ENCODE results near the gene HNRNPM.

HNRNPM gene

DNA sequence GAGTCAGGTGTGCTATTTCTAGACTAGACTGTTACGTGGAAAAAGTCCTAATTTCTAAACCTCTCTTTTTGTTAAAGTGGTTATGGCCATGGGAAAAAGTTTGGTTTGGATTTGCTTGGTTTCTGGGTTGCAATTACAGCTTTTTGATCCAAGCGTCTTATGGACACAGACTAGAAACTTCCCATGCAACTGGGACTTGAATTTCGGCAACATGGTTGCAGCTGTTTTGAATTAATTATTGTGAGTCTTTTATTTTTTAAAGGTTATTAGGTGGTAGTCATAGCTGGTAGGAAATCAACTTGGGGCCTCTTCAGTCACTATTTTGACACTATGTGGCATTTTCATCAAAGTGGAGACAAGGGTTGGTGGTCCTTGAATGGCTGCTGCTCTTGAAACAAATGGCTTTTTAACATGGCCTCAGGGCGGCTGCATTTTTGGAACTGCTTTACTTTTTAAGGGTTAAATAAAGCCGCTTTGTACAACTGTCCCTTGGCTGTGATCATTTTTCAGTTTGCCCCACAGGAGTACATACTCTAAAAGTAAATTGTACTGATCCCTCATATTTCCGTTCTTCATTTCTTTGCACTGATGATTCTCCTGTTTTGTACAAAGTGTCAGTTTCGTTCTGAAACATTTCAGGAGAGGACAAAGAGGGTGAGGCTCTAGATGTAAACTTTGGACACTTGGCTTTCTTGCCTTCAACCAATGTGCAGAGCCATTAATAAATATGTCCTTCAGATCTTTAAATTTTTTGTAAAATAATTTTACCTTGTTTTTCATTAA is 15.9 kb downstream of the HNRNPM start:
- DNase-seq, result no peak

DNA sequence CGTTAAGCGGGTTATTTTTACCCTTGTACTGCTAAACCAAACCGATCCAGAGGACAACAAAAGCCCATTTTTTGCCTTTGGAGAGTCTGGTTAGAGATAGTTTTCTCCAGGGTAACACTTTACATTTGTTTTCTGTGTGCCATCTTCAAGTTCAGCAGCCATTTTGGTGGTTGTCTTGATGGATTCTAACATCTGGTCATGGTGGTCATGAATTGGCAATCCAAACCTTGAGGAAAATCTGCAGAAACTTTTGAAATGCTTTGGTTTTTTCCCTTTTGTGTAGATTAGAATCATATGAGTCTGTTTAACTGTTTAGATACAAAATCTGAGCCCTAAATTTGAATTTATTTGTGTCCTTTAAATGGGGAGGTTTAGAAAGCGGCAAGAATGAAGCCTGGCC is 16.6 kb downstream of the HNRNPM start:
- no peak for DNase-seq

DNA sequence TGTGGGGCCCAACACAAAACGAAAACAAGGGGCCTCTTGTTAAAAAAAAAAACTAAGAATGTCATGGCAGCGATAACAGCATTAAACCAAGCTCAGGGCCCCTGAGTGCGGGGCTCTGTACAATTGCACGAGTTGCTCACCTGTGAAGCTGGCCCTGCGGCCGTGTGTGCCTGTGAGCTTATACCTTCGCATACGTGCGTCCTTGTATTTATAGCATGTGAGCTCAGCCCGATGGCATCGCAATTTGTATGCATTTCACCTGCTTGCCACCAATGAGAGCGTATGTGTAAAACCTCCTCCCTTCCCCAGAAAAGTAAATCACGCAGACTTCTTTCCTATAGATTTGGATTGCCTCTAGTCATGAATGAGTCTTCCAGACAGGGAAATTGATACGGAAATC is 17.1 kb downstream of the HNRNPM start:
- DNase-seq, result no peak

DNA sequence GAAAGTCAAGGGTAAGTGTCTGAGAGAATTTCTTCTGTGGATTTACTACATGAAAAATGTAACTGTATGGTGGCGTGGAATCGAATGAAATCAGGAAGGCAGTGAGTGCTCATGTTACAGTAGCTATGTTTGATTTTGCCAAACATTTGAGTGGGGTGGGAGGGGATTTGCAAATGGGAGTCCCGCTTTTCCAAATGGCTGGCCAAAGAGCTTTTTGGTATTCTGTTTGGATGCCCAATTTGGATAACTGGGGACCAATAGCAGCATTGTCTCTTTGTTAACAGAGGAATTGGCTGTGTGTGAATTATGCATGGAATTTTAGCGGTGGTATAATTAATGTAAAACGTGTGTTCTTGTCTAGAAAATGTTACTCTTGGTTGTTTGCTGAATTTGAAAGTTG is 17.8 kb downstream of the HNRNPM start:
- DNase-seq, result no peak

DNA sequence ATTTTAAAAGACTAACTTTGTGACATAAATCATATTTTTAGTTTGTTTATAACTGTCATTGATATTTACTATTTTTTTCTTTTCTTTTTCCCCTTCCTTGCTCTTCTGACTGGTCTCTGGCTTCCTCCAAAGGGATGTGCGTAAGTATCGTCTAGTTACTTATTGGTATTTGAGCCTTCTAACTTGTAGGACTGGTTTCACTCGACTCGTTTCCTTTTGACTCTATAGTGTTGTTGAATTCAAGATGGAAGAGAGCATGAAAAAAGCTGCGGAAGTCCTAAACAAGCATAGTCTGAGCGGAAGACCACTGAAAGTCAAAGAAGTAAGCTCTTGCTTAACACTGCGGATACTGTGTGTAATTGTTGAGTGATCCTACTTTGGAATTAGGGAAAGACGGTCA is 18.6 kb downstream of the HNRNPM start:
- DNase-seq, result no peak

DNA sequence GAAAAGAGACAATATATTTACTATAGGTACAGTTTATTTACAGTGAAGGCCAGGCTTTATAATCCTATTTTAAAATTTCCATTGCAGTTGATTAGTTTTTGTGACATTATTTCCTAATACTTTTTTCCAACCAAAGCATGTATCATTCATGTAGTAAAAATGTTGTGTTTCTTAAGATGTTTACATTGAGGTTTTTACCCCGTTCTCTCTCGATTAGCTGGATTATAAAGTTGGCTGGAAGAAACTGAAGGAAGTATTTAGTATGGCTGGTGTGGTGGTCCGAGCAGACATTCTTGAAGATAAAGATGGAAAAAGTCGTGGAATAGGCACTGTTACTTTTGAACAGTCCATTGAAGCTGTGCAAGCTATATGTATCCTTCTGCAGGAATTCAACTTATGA is 21.2 kb downstream of the HNRNPM start:
- no peak for DNase-seq

DNA sequence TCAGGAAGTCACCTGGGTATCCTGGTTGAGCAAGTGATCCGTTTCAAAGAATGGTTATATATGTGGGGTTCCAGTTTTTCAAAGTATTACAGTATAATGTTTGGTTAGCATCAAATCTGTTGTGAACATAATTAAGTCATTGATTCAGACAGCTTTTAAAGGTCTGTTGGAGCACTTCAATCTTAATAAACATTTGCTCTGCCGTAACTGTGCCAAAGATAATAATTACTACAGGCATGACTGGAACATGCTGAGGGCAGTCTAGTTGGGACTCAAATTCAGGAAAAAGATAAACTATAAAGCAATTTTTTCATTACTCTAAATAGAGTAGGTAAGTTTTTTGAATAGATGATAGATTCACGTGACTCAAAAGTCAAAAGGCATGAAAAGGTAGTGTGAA is 23.3 kb downstream of the HNRNPM start:
- DNase-seq, result no peak

DNA sequence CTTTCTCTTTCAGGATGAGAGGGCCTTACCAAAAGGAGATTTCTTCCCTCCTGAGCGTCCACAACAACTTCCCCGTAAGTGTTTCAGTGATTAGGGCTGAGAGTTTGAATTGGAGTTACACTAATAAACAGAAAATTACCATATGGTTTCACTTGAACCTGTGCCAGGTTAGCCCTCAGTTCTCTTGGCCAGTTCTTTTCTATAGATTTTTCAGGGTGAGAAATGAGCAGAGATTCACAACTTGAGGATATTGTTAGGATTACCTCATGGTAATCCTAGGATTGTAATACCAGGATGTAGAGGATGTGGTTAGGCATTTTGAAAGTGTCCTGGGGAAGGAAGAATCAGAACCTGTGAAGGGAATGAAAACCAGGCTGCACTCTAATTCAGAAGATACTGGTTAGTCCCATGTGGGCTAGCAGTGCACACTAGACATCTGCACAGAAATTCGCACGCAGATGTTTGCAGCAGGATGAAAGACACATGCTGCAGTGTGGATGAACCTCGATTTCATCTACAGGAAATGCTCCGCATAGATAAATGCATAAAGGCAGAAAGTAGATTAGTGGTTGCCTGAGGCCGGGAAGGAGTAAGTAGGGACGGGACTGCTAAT is 24.1 kb downstream of the HNRNPM start:
- no peak for DNase-seq

DNA sequence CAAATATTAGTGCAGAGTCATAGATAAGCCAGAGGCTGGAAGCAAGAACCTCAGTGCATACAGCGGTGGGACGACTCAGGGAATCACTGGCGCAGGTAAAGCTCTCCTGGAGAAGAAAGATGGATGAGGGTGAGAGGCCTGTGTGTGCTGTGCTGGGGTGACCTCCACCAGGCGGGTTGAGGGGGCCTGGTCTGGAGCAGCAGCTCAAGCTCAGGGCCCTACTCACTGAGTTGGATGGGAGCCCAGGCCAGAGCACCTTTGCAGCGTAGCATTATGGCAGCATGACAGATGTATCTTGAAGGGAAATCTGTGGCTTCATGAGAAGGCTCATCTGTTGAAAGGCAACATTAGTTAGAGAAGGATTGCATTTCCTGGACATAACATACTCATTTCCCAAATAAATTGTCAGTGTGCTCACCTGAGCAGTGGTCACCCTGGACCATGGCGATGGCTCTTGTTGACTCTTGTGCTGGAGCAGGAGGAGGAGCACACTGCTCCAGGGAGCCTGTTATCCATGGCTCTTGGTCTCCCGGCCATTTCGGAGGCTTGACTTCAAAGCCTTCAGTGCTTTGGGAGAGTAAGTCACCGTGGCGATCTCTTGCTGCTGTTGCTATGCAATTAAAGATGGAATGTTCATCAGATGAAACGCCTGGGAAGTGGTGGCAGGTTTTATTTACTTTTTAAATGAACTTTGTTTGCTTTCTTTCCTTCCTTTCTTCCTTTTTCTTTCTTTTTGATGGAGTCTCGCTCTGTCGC is 25.0 kb downstream of the HNRNPM start:
- DNase-seq, result no peak

DNA sequence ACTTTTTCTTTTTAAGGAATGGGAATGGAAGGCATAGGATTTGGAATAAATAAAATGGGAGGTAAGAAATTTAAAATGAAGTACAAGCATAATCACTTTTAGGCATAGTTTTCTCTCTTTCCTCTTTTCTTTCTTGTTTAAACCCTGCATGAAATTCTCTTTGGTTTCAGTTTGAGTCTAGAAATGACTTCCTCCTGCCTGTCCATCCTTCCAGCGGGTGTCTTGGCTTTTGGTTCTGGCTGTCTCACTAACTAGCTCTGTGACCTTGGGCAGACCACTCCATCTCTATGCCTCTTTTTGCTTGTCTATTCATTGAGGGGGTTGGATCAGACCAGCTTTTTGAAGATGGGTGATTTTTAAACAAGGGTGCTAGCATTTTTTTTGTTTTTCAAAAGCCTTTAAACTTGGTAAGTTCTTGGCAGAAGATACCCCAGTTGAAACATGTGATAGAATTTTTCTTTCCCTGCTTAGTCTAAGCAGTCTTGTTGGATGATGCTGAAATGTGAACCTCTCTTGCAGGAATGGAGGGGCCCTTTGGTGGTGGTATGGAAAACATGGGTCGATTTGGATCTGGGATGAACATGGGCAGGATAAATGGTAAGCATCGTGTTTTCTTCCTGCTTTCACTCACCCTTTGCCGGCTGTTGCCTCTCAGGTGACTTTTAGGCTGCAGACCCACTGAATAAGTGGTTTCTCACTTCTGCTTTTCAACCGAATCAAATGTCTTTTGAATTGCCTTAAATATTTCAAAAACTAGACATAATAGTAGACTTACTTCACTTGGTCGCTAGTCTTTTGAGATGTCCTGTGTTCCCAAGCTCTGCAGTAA is 29.1 kb downstream of the HNRNPM start:
- DNase-seq, result no peak

DNA sequence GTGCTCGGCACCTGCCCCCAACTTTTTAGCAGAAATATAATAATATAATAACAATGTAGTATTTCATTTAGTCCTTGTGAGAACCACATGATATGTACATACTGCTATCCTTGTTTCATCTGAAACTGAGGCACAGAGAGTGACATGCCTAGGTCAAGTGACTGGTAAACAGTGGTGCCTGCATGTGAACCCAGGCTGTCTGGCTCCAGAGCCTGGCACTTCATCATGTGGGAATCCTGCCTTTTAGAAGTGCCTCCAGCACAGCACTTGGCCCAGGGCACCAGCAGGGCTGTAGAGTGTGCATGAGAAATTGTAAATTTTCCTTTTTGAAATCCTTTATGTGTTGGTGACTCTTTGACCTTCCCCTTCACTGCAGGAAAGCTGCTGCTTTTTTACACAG is 30.2 kb downstream of the HNRNPM start:
- DNase-seq, result no peak

DNA sequence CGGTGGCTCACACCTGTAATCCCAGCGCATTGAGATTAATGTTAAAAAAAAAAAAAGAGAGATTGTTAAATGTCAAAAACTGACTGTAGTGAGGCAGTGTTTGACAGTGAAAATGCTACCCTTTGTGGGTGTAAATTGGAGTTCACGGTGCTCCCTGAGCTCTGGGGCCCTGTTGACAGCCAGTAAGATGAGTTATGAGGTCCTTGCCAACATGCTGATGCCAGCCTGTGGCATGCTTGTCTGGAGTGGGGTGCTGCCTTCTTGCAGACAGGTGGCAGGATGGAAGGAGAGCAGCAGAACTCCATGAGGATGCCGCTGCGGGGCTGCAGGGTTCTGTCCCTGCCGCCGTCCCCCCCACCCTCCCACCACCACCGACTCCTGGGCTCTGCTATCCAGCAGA is 31.7 kb downstream of the HNRNPM start:
- no peak for DNase-seq

DNA sequence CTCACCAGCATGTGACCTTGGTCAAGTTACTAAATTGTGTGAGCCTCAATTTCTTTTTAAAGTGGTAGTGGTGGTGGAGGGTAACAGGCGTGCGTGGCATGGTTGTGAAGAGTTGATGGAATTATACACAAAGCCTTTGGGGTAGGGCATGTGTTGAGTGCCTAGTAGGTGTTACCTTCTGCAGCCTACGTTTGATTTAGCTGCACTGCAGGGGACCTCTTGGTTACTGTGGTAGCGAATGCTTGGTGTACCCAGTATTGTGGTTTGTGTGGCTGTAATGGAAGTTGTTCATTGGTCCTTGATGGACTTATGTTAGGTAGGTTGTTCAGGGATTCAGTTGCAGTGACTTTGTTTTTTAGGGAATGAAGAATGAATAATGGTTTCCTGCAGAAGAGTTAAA is 33.1 kb downstream of the HNRNPM start:
- no peak for DNase-seq

DNA sequence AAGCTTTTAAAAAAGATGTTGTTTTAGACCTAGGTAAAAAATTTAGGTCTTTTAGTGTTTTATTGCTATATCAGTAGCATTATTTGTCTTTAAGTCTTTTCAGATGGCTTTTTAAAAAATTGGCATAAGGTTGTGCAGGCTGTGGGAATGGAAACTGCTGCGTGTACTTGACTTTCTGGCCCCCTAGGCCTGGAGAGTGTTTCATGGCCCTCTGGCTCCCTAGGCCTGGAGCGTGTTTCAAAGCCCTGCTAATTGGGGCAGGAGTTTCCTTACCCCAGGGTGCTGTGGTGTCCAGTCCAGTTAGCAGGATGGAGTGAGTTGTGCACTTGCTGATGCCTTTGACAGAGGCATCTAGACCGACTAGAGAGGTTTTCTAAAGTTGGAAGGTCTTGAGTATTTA is 33.8 kb downstream of the HNRNPM start:
- DNase-seq, result no peak

DNA sequence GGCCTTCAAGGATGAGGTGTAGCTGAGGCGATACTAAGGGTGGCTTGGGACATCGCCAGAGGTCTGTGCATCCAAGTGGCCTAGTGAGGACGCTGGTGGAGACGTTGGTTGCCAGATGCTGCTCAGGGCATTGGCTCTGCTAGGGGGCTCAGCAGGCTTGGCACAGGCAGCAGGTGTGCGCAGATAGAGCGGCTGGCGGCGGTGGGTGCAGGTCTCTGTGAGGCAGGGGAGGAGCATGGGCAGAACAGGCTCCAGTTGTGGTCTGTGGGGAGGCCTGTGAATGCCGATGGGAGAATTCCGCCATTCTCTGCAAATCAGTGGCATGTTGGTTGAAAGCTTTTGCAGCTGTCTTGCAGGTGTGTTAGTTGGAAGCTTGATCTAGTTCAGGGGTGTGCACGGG is 36.4 kb downstream of the HNRNPM start:
- DNase-seq, result no peak

DNA sequence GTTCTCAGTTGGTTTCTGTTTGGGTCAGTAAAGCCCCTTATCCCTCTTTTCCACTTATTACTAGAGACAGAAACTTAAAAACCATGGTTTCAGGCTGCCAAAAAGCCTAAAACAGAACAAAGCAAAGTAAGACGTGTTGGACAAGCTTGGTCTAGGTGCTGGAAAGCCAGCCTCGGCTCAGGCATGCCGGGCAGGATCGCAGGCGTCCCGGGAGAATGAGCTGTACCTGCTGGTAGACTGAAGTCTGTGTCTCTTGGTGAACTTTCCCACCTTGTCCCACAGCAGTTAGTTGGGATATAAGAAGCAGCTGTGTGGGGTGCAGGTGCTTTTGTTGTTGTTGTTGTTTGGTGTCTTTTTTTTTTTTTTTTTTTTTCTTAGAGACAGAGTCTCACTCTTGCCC is 36.8 kb downstream of the HNRNPM start:
- no peak for DNase-seq

DNA sequence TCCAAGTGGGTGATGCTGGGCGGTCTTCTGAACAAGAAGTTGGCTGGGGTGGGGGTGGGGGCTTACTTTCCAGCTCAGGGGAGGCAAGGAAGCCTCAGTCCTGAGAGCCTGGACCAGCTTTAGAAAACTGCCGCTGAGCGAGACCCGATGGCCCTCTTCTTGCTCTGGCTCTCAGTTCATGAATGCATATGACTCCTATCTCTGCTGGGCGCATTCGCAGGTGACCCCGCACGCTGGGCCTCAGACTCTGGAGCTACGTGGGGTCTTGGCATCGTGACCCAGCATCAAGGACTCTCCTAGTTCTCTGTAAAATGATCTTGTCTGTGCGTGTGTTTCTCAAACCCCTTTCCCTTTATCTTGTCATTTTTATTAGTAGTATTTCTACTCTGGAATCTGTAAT is 37.9 kb downstream of the HNRNPM start:
- DNase-seq, result no peak

DNA sequence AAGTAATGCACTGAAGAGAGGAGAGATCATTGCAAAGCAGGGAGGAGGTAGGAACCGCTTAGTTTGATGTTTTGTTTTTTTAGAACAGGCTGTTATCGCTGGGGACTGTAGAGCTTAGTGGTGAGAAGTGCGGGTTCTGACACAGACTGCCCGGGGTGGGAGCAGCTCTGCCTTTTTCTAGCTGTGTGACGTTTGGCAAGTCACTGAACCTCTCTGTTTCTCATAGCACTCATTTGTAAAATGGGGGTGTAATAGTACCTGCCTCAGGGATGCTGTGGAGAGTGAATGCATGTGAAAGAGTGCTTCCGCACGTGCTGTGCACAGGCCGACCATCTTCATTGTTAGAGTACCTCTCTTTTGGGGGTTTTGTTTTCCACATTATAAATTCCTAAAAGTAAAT is 38.4 kb downstream of the HNRNPM start:
- DNase-seq, result no peak

DNA sequence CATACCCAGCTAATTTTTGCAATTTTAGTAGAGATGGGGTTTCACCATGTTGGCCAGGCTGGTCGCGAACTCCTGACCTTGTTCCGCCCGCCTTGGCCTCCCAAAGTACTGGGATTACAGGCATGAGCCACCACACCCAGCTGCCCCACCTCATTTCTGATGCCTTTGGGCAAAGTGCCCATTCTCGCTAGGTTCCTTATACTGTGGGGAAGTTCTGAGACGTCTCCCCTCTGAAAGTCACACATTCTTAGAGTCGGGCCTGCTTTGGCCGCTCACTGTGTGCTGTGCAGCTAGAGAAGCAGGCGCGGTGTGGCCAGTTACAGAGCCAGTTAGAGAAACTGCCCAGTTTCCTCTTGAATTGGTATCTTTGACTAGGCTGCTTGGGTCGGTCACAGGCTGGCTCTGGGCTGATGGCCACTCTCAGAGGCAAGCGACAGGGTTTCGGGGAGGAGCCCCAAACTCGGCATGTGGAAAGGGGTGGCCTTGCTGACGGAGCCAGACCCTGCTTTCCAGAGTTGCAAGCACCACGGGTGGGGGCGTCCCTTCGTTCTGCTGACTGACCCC is 39.6 kb downstream of the HNRNPM start:
- no peak for DNase-seq

DNA sequence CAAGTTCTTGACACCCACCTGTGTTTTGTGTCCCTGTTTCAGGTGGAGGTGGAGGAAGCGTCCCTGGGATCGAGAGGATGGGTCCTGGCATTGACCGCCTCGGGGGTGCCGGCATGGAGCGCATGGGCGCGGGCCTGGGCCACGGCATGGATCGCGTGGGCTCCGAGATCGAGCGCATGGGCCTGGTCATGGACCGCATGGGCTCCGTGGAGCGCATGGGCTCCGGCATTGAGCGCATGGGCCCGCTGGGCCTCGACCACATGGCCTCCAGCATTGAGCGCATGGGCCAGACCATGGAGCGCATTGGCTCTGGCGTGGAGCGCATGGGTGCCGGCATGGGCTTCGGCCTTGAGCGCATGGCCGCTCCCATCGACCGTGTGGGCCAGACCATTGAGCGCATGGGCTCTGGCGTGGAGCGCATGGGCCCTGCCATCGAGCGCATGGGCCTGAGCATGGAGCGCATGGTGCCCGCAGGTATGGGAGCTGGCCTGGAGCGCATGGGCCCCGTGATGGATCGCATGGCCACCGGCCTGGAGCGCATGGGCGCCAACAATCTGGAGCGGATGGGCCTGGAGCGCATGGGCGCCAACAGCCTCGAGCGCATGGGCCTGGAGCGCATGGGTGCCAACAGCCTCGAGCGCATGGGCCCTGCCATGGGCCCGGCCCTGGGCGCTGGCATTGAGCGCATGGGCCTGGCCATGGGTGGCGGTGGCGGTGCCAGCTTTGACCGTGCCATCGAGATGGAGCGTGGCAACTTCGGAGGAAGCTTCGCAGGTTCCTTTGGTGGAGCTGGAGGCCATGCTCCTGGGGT is 41.0 kb downstream of the HNRNPM start:
- no peak for DNase-seq

DNA sequence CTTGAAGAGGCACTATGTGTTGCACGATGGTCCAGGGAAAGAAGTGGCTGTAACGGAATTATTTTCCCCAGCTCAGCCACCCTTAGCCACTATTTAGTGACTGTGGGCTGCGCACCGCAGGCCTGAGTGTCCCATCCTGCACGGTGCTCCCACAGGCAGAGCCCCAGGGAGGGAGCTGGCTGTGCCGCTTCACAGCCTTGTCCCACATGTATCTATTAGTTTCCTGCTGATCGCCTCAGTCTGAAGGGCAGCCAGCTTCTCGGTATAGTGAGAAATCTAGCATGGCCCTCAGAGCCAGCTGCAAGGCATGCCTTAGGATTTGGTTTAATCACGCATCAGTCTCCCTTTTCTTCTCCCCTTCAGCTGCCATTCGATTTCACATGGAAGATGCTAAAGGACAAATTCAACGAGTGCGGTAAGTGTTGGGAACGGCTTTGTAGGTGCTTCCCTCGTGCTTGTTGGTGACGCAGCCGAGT is 41.9 kb downstream of the HNRNPM start:
- no peak for DNase-seq

All from NCI-H1105 (cell line).